ENCODE measurements around the gene FAAP20. TPM values are rescaled to one million over a fixed set of nuclear protein-coding genes. Genes with fewer than 3 reads are reported as not detected.

Gene FAAP20
- total RNA-seq, 2 experiments from 2014 or later, result 64.7 to 71.7 TPM

DNA sequence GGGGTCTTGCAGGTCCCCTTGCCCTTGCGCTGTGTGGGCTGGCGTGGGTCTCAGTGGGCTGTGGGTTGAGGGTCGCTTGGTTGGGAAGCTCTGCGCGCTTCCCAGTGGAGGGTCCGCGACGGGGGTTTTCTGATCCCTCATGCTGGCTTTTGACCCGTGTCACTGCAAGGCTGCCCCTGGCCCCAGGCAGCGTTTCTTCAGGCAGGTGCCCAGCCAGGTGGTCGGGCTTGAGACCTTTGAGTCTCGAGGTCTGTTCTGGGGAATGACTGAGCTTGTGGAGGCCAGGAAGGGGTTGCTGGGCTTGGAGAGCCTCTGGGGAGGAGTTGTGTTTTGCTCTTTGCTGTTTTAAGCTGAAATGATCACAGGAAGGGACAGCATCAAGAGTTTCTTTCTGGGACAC is 38.9 kb upstream of the FAAP20 start:
- ChIA-PET CTCF (interaction anchor here (1.2 to 3.4 kb wide), 8 partner anchors 19 to 148 kb away, joined by 3 to 21 read pairs (median 6); partner anchors contain the start of gene FAAP20), POLR2A (interaction anchor here (1.2 to 3.2 kb wide), 10 partner anchors 9 to 148 kb away, joined by 3 to 18 read pairs (median 6); no protein-coding TSS in a partner anchor)
- Mint-ChIP-seq H3K4me1 (ENCODE audit: low read depth) (peaks cover 56% of the 10 kb centered on the region), H3K36me3 (ENCODE audit: low read depth) (peaks cover 35% of the 10 kb centered on the region), H3K27me3 (no peaks in the 10 kb centered on the region), H3K4me3 (peak overlapping the region; percentile 73), H3K27ac (peak overlapping the region; percentile 92), H3K9me3 (no peaks in the 10 kb centered on the region)
- intact Hi-C loops (cut with micrococcal nuclease), result loop anchor here (5.0 kb wide), 1 partner anchor 59 kb away; no protein-coding TSS in a partner anchor
- TF ChIP-seq, protein P1, sequence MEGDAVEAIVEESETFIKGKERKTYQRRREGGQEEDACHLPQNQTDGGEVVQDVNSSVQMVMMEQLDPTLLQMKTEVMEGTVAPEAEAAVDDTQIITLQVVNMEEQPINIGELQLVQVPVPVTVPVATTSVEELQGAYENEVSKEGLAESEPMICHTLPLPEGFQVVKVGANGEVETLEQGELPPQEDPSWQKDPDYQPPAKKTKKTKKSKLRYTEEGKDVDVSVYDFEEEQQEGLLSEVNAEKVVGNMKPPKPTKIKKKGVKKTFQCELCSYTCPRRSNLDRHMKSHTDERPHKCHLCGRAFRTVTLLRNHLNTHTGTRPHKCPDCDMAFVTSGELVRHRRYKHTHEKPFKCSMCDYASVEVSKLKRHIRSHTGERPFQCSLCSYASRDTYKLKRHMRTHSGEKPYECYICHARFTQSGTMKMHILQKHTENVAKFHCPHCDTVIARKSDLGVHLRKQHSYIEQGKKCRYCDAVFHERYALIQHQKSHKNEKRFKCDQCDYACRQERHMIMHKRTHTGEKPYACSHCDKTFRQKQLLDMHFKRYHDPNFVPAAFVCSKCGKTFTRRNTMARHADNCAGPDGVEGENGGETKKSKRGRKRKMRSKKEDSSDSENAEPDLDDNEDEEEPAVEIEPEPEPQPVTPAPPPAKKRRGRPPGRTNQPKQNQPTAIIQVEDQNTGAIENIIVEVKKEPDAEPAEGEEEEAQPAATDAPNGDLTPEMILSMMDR (IDR thresholded peaks at IDR 0.05), result no peak
- DNase-seq, result no peak
- no peak for ATAC-seq

GRCh38 chr1:2232916-2233438 is 38.4 kb upstream of the FAAP20 start:
- ChIA-PET CTCF (interaction anchor here (1.2 to 3.4 kb wide), 5 partner anchors 23 to 149 kb away, joined by 3 to 21 read pairs (median 7); partner anchors contain the start of gene FAAP20), POLR2A (interaction anchor here (1.0 to 3.2 kb wide), 8 partner anchors 22 to 149 kb away, joined by 3 to 18 read pairs (median 6); no protein-coding TSS in a partner anchor)
- Mint-ChIP-seq H3K4me1 (ENCODE audit: low read depth) (peaks cover 56% of the 10 kb centered on the region), H3K4me3 (peak overlapping the region; percentile 96), H3K27me3 (no peaks in the 10 kb centered on the region), H3K27ac (peak overlapping the region; percentile 92), H3K36me3 (ENCODE audit: low read depth) (peaks cover 35% of the 10 kb centered on the region), H3K9me3 (no peaks in the 10 kb centered on the region)
- no peak for DNase-seq
- TF ChIP-seq, protein P1 (IDR thresholded peaks at IDR 0.05), result no peak
- intact Hi-C loops (cut with micrococcal nuclease), result loop anchor here (5.0 kb wide), 1 partner anchor 59 kb away; no protein-coding TSS in a partner anchor
- ATAC-seq, result no peak

DNA sequence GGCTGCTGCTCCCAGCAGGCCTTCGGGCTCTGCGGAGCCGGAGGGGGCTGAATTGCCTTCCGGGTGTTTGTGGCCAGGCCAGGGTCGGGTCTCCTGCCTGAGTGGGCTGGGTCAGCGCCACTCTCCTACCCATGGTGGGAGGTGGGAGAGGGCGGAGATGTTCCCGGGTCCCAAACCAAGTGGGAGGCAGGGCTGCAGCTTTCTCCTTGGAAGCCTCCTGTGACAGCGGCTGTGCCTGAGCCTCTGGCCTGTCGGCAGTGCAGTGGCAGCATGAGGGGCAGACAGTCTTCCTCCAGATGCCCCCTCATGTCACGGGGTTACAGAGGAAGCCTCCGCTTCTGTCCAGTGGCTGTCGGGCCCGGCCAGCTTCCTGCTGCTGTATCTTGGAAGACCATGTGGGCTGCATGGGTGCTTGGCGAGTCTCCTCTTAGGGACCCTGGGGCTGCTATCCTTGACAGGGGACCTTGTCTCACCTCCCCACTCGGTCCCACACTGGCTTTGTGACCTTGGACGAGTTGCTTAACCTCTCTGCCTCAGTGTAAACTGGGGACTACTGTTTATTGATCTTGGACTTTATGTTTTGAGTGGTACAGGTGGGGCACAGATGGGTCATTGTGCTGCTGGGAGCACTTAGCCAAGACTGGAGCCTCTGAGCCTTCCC is 37.8 kb upstream of the FAAP20 start:
- TF ChIP-seq, protein P1 (IDR thresholded peaks at IDR 0.05), result no peak
- ChIA-PET POLR2A (interaction anchor here (1.0 to 3.2 kb wide), 7 partner anchors 30 to 83 kb away, joined by 3 to 10 read pairs (median 4); partner anchors contain the start of gene FAAP20), CTCF (interaction anchor here (1.0 to 3.4 kb wide), 5 partner anchors 37 to 149 kb away, joined by 3 to 21 read pairs (median 5); partner anchors contain the start of gene FAAP20)
- H3K27ac Mint-ChIP-seq, result peak overlapping the region; percentile 83
- peaks cover 53% of the 10 kb centered on the region for H3K4me1 Mint-ChIP-seq (ENCODE audit: low read depth)
- intact Hi-C loops (cut with micrococcal nuclease), result loop anchor here (5.0 kb wide), 1 partner anchor 60 kb away; no protein-coding TSS in a partner anchor
- H3K27me3 Mint-ChIP-seq, result no peaks in the 10 kb centered on the region
- H3K9me3 Mint-ChIP-seq, result no peaks in the 10 kb centered on the region
- peak overlapping the region; percentile 96 for H3K4me3 Mint-ChIP-seq
- no peak for DNase-seq
- peaks cover 35% of the 10 kb centered on the region for H3K36me3 Mint-ChIP-seq (ENCODE audit: low read depth)
- no peak for ATAC-seq

DNA sequence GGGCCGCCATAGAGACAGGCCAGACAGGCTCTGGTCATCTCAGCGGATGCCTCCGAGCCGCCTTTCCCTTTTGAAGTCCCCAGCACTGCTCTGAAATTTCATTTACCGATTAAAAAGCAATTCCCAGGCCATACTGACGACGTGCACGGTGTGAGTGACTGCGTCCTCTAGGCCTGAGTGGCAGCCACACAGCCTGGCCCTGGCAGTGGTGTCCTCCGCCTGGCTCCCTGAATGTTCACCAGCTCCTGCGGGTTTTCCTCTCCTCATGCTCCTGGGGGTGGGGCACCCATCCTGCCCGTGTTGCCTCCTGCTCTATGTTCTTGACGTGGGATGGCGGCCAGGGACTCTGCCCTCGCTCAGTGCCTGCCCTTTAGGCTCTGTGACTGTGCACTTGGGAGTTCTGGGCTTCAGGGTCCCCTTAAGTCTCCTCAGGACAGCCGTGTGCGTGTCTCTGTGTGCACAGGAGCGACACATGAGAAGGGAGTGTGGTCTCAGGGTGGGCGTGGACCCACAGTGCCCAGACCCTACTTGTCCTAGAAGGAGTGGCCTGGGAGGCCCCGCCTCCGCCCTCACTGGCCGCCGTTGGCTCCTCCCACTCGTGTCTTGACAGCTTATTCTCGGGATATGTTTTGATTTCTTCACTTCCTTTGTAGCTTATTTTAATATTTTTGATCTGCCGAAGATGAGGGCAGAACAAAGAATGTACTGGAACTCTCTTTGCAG is 37.1 kb upstream of the FAAP20 start:
- ATAC-seq, result peak; percentile 8
- TF ChIP-seq, protein P1 (IDR thresholded peaks at IDR 0.05), result no peak
- H3K27ac Mint-ChIP-seq, result peak overlapping the region; percentile 83
- ChIA-PET POLR2A (interaction anchor here (1.0 to 3.2 kb wide), 6 partner anchors 29 to 84 kb away, joined by 3 to 10 read pairs (median 4); partner anchors contain the start of gene FAAP20), CTCF (interaction anchor here (0.9 to 3.4 kb wide), 5 partner anchors 37 to 150 kb away, joined by 3 to 21 read pairs (median 5); partner anchors contain the start of gene FAAP20)
- peaks cover 35% of the 10 kb centered on the region for H3K36me3 Mint-ChIP-seq (ENCODE audit: low read depth)
- peak overlapping the region; percentile 96 for H3K4me3 Mint-ChIP-seq
- intact Hi-C loops (cut with micrococcal nuclease), result loop anchor here (5.0 kb wide), 1 partner anchor 61 kb away; no protein-coding TSS in a partner anchor
- H3K27me3 Mint-ChIP-seq, result no peaks in the 10 kb centered on the region
- peaks cover 46% of the 10 kb centered on the region for H3K4me1 Mint-ChIP-seq (ENCODE audit: low read depth)
- H3K9me3 Mint-ChIP-seq, result no peaks in the 10 kb centered on the region
- peak; percentile 84 for DNase-seq

Measured in activated CD8-positive, alpha-beta T cell treated with anti-CD3 and anti-CD28 coated beads for 36 hours (primary cell).